AG10803 (cell line): Measurements from ENCODE around the gene CADM1.

Experiments
- DNase-seq: peaks from one replicate; pipeline ENCODE4 v3.0.0; 2010; ENCODE audit warnings: low read depth
- H3K4me3 ChIP-seq: 2 replicates; pipeline ENCODE4 v1.5.1; 2011; ENCODE audit warnings: mild to moderate bottlenecking, low read length, control low read depth
- CTCF ChIP-seq: conservative IDR thresholded peaks from 2 replicates; pipeline ENCODE4 v1.5.1; 2011; ENCODE audit warnings: mild to moderate bottlenecking, low read length, control low read depth, inconsistent platforms

CADM1 gene

GRCh38 chr11:115214644-115215234 is 289.5 kb downstream of the CADM1 start:
- no peak for DNase-seq
- no peak for TF ChIP-seq CTCF
- H3K4me3 ChIP-seq, result no peak overlapping the region

GRCh38 chr11:115213007-115213406 is 291.2 kb downstream of the CADM1 start:
- no peak for TF ChIP-seq CTCF
- H3K4me3 ChIP-seq, result no peak overlapping the region
- DNase-seq, result no peak

- no peak for TF ChIP-seq CTCF
- no peak for DNase-seq
- H3K4me3 ChIP-seq, result no peak overlapping the region
Observed at GRCh38 chr11:115208808-115209259, 295.4 kb downstream of the CADM1 start.

GRCh38 chr11:115207916-115208315 is 296.3 kb downstream of the CADM1 start:
- TF ChIP-seq CTCF, result no peak
- no peak for DNase-seq
- no peak overlapping the region for H3K4me3 ChIP-seq

- no peak for DNase-seq
- no peak for TF ChIP-seq CTCF
- no peak overlapping the region for H3K4me3 ChIP-seq
Observed at GRCh38 chr11:115207166-115207591, 297.0 kb downstream of the CADM1 start.

GRCh38 chr11:115206365-115207022 is 297.7 kb downstream of the CADM1 start:
- TF ChIP-seq CTCF, result no peak
- DNase-seq, result no peak
- H3K4me3 ChIP-seq, result no peak overlapping the region

GRCh38 chr11:115202900-115203552 is 301.2 kb downstream of the CADM1 start:
- H3K4me3 ChIP-seq, result no peak overlapping the region
- TF ChIP-seq CTCF, result no peak
- DNase-seq, result no peak
